GM04504 (cell line): ENCODE data around the gene ATL3.
"Not testable (repeated sequence)": the region's sequence is repeated elsewhere in the genome, so short reads cannot be mapped to it uniquely, and the experiment has no call there.

Source experiments
- DNase-seq: peaks from one replicate; pipeline ENCODE4 v3.0.0-alpha.2; 2012; ENCODE audit warnings: low read depth

ATL3 gene

GRCh38 chr11:63681321-63682065 lies 10.3 kb upstream of the ATL3 start, which contains the start of gene RTN3:
RTN3 (plus strand) TSS chr11:63681500; CDS start chr11:63681637, 137 bp downstream.
- peak; percentile 95 for DNase-seq

GRCh38 chr11:63680834-63681320 lies 9.7 kb upstream of the ATL3 start:
- no peak for DNase-seq

GRCh38 chr11:63673579-63673978 lies 2.4 kb upstream of the ATL3 start:
- DNase-seq, result no peak

- DNase-seq, result no peak
Measured at GRCh38 chr11:63672936-63673539, 1.9 kb upstream of the ATL3 start.

- no peak for DNase-seq
Measured at GRCh38 chr11:63672156-63672463, 934 bp upstream of the ATL3 start.

GRCh38 chr11:63670433-63671321 lies 499 bp downstream of the ATL3 start:
- DNase-seq, result no peak

GRCh38 chr11:63670096-63670432 lies 1.1 kb downstream of the ATL3 start:
- DNase-seq, result no peak

GRCh38 chr11:63667995-63668795 lies 3.0 kb downstream of the ATL3 start:
- peak; percentile 82 for DNase-seq

- no peak for DNase-seq
Measured at GRCh38 chr11:63666874-63667273, 4.3 kb downstream of the ATL3 start.

- DNase-seq, result no peak
Measured at GRCh38 chr11:63663809-63664208, 7.4 kb downstream of the ATL3 start.

- DNase-seq, result no peak
Measured at GRCh38 chr11:63660972-63661371, 10.2 kb downstream of the ATL3 start.

- DNase-seq, result no peak
Measured at GRCh38 chr11:63652671-63653070, 18.5 kb downstream of the ATL3 start.

- DNase-seq, result no peak
Measured at GRCh38 chr11:63643205-63643604, 28.0 kb downstream of the ATL3 start.

GRCh38 chr11:63641727-63642126 lies 29.4 kb downstream of the ATL3 start:
- DNase-seq, result no peak

- DNase-seq, result no peak
Measured at GRCh38 chr11:63639199-63639832, 31.9 kb downstream of the ATL3 start.

- not testable (repeated sequence) for DNase-seq
Measured at GRCh38 chr11:63638436-63638835, 32.7 kb downstream of the ATL3 start.

- no peak for DNase-seq
Measured at GRCh38 chr11:63635762-63636465, 35.3 kb downstream of the ATL3 start.

GRCh38 chr11:63629426-63629825 lies 41.8 kb downstream of the ATL3 start:
- DNase-seq, result no peak

GRCh38 chr11:63623513-63624140 lies 47.5 kb downstream of the ATL3 start:
- no peak for DNase-seq

- DNase-seq, result no peak
Measured at GRCh38 chr11:63622323-63622722, 48.9 kb downstream of the ATL3 start.
